Melanocyte of skin (primary cell): Measurements from ENCODE around the gene VHLL. TPM values are rescaled to one million over a fixed set of nuclear protein-coding genes. Genes with fewer than 3 reads are reported as not detected.

Source experiments
- total RNA-seq, 2 donors: library from RNA; depleted of rRNA; stranded (reverse); fragments of >200 nt; gene quantifications; 2 replicates each; pipeline ENCODE4 v1.2.3, GENCODE V29; 2012

The VHLL gene
- total RNA-seq = not detected

DNA sequence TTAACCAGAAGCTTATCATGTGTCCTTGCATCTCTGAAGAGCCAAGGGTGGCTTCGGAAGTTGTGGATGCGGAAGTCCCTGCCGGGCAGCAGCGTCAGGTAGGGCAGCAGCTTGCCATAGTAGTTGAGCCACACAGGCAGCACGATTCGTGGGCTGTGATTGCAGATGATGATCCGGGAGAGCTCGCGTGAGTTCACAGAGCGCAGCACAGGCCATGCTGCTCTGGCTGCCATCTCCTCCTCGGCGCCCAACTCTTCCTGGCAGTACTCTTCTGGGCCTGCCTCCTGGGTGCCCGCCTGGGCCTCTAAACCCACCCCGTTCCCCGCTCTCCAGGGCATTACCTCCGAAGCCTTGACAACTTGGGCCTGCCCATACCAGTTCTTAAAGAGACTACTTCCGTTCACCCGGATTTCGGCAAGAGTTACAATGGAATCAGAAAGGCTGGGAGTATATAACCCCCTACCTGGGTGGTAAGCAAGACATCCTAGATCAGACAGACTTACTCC lies at the start of gene VHLL:
Gene VHLL, minus strand, starts transcription at position 456 of the 506 bp plus-strand sequence. Its CDS starts 118 bp downstream, at position 338.

DNA sequence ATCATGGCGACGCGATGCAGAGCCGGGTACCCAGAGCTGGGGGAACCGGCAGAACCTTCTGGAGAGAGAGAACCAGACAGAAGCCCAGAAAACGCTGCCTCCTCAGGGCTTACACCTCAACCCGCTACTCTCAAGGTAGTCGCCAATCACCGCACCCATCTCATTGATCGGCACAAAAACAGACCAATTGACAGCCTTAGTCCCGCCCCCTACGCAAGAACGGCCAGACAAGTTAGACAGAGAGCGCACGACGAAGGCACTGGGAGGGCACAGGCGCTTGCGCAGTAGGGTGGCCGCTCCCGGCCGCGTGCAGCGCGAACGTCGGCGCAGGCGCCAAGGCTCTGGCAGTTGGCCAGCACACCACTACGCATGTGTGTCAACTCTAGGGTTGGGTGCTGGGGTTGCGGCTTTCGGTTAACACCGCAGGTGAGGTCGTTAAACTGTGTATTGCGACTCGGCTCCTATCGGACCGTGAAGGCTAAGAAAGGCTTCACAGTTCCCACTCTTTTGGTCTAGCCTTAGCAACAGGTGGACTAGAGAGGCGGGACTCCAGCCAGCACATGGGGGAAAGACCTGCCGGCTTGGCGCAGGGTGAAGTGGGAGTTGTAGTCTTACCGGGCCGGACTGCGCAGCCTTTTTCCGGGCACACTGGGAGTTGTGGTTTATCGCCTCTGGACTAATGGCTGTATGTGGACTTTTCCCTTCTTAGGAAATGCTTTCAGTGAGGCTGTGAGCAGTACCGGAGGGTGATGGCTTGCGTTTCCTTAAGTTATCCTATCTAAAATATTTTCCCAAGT lies 39.3 kb upstream of the VHLL start, which contains the start of the genes CCT3 and TSACC:
Gene CCT3, minus strand, starts transcription at position 113 of the 797 bp plus-strand sequence. Its CDS starts 108 bp downstream, at position 5.
Gene TSACC, plus strand, starts transcription at position 347 of the 797 bp plus-strand sequence. CDS start 1,232 bp downstream, outside the sequence.

DNA sequence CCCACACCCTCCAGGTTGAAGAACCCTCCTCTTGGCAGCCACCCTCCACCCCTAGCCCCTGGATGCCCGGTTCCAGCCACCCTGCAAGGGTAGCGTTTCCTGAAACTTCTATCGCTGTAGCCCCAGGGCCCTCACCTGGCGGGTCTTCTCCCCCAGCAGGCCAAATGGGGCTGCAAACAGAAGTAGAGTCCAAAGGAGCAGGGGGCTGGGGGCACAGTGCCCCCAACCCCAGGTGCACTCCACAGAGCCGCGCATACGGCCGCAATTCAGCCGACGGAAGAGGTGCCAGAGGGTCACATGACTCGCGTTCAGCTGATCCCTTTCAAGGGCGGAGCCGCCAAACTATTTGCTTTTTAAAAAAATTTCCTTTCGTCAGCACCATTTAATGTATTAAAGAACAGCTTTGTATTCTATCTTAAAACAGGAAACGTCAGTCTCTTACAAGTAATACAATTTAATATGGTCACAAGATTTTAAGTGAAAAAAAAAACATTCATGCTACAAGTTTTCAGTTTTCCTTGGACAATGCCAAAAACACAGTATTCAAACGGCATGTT lies 3.6 kb downstream of the VHLL start, which contains the start of gene GLMP:
Gene GLMP, minus strand, starts transcription at position 289 of the 557 bp plus-strand sequence. Its CDS starts 34 bp downstream, at position 255.

DNA sequence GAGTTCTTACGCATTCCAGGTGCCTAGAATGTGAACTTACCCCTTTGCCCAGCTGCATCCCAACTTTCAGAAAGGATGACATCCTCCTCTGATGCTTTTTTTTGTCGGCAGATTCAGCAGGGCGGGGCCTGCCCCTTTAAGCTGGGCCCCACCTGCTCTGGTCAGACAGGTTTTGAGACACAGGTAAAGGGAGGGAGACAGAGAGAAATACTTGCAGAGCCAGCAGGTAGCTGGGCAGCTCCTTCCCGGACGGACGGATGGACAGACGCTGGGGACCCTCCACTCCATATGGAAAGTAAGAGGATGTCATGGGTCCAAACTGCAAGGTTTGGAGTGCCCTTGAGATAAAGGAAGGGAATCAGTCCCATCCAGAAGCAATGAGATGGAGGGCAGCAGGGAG lies 15.0 kb downstream of the VHLL start, which contains the start of gene TMEM79:
Gene TMEM79, plus strand, starts transcription at position 214 of the 400 bp plus-strand sequence. CDS start 902 bp downstream, outside the sequence.

DNA sequence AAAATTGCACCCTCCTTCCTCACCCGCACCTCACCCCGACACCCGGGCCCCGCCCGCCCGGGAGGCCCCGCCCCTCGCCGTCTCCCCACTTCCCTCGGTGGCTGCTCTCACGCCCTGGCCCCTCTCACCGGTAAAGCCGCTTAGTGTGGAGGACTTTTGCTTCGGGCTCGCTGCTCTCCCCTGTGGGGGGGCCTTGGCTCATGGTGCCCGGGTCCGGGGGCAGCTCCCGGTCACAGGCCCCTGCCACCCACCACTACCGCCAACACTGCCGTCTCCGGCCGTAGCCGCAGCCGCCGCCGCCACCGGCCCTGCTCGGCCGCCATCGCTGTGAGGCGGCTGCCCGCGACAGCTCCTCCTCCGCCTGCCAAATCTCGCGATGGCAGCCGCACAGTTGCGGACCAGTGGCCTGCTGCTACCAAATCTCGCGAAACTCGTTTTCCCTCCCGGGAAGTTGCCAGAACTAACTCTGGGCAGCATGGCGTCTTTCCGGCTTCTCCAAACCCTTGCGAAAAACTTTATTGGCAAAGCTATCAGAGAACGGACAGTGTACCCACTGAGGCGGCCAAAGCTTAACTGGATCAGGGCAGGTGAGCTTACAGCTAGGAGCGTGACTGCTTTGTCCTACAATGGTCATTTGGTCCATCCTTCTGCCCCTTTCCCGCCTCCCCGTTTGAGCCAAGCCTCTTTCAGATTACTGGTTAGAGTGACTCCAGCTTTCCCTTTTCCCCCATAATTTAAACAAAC lies 16.5 kb downstream of the VHLL start, which contains the start of gene SMG5:
Gene SMG5, minus strand, starts transcription at position 347 of the 744 bp plus-strand sequence. Its CDS starts 145 bp downstream, at position 202.

Other genes starting within 250 kb of the VHLL start
- gene UBQLN4, start 245.5 kb downstream of the VHLL start, total RNA-seq = 10 to 100 TPM; 16.0 to 21.0 TPM
- 10 to 100 TPM; 35.1 to 42.0 TPM for gene LAMTOR2, start 244.5 kb downstream of the VHLL start, total RNA-seq
- gene RAB25, start 238.1 kb downstream of the VHLL start, total RNA-seq = not detected
- 1 to 10 TPM; 1.0 to 4.0 TPM for gene MEX3A, start 216.8 kb downstream of the VHLL start, total RNA-seq
- 1,000 to 10,000 TPM in 1 of 2 donors, 100 to 1,000 TPM in 1; 784 to 1,173 TPM for gene LMNA, start 184.6 kb downstream of the VHLL start, total RNA-seq
- gene SEMA4A, start 145.7 kb downstream of the VHLL start, total RNA-seq = under 1 TPM; 0.67 to 0.69 TPM
- 10 to 100 TPM; 25.5 to 28.0 TPM for gene SLC25A44, start 105.2 kb downstream of the VHLL start, total RNA-seq
- 10 to 100 TPM; 35.8 to 57.9 TPM for gene PMF1, start 86.3 kb downstream of the VHLL start, total RNA-seq
- under 1 TPM in 1 of 2 donors, not detected in 1; 0.33 TPM for gene BGLAP, start 57.1 kb downstream of the VHLL start, total RNA-seq
- 1 to 10 TPM in 1 of 2 donors, under 1 TPM in 1; 0.67 to 1.4 TPM for gene PAQR6, start 51.3 kb downstream of the VHLL start, total RNA-seq
- 10 to 100 TPM; 54.4 to 63.6 TPM for gene SMG5, start 16.5 kb downstream of the VHLL start, total RNA-seq
- 1 to 10 TPM; 1.3 to 1.4 TPM for gene TMEM79, start 15.0 kb downstream of the VHLL start, total RNA-seq
- gene GLMP, start 3.6 kb downstream of the VHLL start, total RNA-seq = 100 to 1,000 TPM; 236 to 244 TPM
- gene CCT3, start 39.0 kb upstream of the VHLL start, total RNA-seq = 100 to 1,000 TPM; 425 to 719 TPM
- gene TSACC, start 39.2 kb upstream of the VHLL start, total RNA-seq = 1 to 10 TPM in 1 of 2 donors, not detected in 1; 1.0 TPM
- not detected for gene RHBG, start 69.9 kb upstream of the VHLL start, total RNA-seq
- 10 to 100 TPM; 17.6 to 18.2 TPM for gene MEF2D, start 201.5 kb upstream of the VHLL start, total RNA-seq